ENCODE data around the gene CCDC90B. TPM values are rescaled to one million over a fixed set of nuclear protein-coding genes. Genes with fewer than 3 reads are reported as not detected.

Gene CCDC90B
- polyA plus RNA-seq, 1 donor: 74.9 TPM

GRCh38 chr11:83222499-83222898 is 63.7 kb downstream of the CCDC90B start:
- DNase-seq: no peak

DNA sequence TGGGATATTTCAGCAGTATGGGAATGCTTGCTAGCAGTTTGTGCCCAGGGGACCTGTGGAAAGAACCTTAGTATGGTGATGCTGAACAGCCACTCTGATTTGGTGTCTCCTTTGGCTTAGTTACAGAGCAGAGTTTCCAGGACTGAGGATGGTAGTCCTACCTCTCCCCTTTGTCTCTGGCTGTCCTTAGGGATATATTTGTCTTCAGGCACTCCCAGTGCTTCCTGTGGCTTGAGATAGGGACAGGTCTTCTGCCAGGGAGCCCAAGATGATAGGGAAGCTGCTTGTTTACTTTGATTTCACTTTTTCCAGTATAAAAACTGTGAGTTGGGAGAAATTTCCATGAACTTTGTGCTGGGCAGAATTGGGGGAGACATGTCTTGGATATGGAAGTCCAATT is 64.5 kb downstream of the CCDC90B start:
- no peak for DNase-seq

DNA sequence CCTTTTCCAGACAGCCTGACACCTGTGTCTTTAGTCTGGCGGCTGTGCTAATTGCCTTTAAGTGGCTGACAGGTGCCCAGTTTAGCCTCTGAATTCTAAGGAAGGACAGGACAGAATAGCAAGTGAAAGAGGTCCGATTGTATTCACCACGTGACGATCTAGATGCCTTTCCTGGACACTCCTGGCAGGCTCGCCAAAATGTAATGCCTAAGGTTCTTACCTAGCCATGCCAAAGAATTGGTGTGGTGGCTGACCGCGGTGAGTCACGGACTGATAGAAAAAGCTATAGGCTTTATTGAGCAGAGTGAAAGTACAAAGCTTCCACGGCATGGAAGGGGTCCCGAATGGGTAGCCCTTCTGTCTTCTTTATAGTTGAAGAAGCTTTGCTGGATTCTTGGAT is 65.9 kb downstream of the CCDC90B start:
- no peak for DNase-seq

DNA sequence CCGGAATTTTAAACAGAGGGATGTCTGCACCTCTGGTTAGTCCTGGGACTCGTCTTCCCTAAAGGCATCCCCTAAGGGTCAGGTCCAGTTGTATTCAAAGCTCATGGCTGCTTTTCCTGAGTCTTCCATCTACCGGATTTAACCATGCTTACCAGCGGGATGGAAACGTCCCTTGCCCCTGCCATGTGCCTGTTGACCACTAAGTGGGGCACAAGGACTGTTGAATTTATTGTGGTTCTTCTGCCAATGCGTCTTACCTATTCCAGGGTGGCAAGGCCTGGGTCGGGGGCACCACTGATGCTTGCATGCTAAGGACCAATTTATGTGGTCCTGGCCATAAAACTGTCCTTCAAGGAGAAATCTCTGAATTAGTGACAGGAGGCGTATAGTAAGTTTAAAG is 67.1 kb downstream of the CCDC90B start:
- no peak for DNase-seq

Other genes starting within 250 kb of the CCDC90B start
- gene RAB30, start 214.5 kb downstream of the CCDC90B start, polyA plus RNA-seq (ENCODE audit: insufficient read length): 13.9 TPM
- gene PCF11, start 129.2 kb downstream of the CCDC90B start, polyA plus RNA-seq (ENCODE audit: insufficient read length): 37.3 TPM
- 3.9 TPM for gene ANKRD42, start 92.7 kb downstream of the CCDC90B start, polyA plus RNA-seq (ENCODE audit: insufficient read length)